PC-9 (cell line): ENCODE results near the gene KRT222. TPM values are rescaled to one million over a fixed set of nuclear protein-coding genes. Genes with fewer than 3 reads are reported as not detected.

Source experiments
- BruUV-seq: library from RNA; stranded (reverse); fragments of 400-500 nt; replicated peaks from 2 replicates; lab custom pipeline; 2021; lab: Mats Ljungman, UMichigan
- CTCF ChIA-PET: fragments of 300-600 bp; sonication (Branson Sonifier 250); formaldehyde crosslinking; loops from one replicate; lab custom pipeline; 2022; ENCODE audit warnings: antibody characterized with exemption; lab: Charles Lee
- POLR2A ChIA-PET: fragments of 300-600 bp; sonication (Branson Sonifier 250); formaldehyde crosslinking; loops from one replicate; lab custom pipeline; 2022; ENCODE audit warnings: antibody characterized with exemption; ENCODE audit not compliant: unreplicated experiment; lab: Charles Lee
- DNase-seq, 2 experiments: peaks; one replicate each; pipeline versions ENCODE4 v3.0.0 to v3.0.0-alpha.2; 2015 to 2022; ENCODE audit warnings: mixed read lengths in 1 of 2
- H2AFZ ChIP-seq: fragments of 200-600 bp; sonication (generic); 2 replicates; pipeline ENCODE4 v1.8.1; 2017; ENCODE audit warnings: antibody characterized with exemption
- H3F3A ChIP-seq: fragments of 200-600 bp; sonication (generic); 2 replicates; pipeline ENCODE4 v1.8.1; 2017; ENCODE audit warnings: antibody characterized with exemption, mild to moderate bottlenecking, low read depth; ENCODE audit not compliant: insufficient read depth
- H3K27ac ChIP-seq: fragments of 200-600 bp; sonication (generic); 2 replicates; pipeline ENCODE4 v1.6.1; 2016; ENCODE audit warnings: mixed run types
- H3K27me3 ChIP-seq: fragments of 200-600 bp; sonication (generic); 2 replicates; pipeline ENCODE4 v1.6.1; 2016; ENCODE audit warnings: low read depth, mixed run types; ENCODE audit not compliant: insufficient read depth
- H3K36me3 ChIP-seq: fragments of 200-600 bp; sonication (generic); 2 replicates; pipeline ENCODE4 v1.6.1; 2016; ENCODE audit warnings: low read depth, mixed run types
- H3K4me1 ChIP-seq: fragments of 200-600 bp; sonication (generic); replicated peaks from 2 replicates; pipeline ENCODE4 v1.6.1; 2016; ENCODE audit warnings: mixed run types; ENCODE audit not compliant: insufficient read depth
- H3K4me2 ChIP-seq: fragments of 200-600 bp; sonication (generic); 2 replicates; pipeline ENCODE4 v1.6.1; 2017; ENCODE audit warnings: mixed run types
- H3K4me3 ChIP-seq: fragments of 200-600 bp; sonication (generic); 2 replicates; pipeline ENCODE4 v1.6.1; 2016; ENCODE audit warnings: mixed run types
- H3K79me2 ChIP-seq: fragments of 200-600 bp; sonication (generic); 2 replicates; pipeline ENCODE4 v1.6.1; 2017; ENCODE audit warnings: low read depth, mixed run types
- H3K9me2 ChIP-seq: fragments of 200-600 bp; sonication (generic); 2 replicates; pipeline ENCODE4 v1.8.1; 2017; ENCODE audit warnings: mild to moderate bottlenecking; ENCODE audit not compliant: insufficient read depth
- H3K9me3 ChIP-seq: fragments of 200-600 bp; sonication (generic); 2 replicates; pipeline ENCODE4 v1.8.1; 2016; ENCODE audit warnings: low read depth; ENCODE audit not compliant: insufficient read depth
- H4K20me1 ChIP-seq: fragments of 200-600 bp; sonication (generic); 2 replicates; pipeline ENCODE4 v1.8.1; 2017; ENCODE audit not compliant: insufficient read depth
- EZH2 ChIP-seq: fragments of 200-600 bp; sonication (generic); IDR thresholded peaks from 2 replicates; pipeline ENCODE4 v1.8.0; 2017; ENCODE audit warnings: antibody characterized with exemption, low read depth
- intact Hi-C: fragments of 100-400 bp; cut with micrococcal nuclease; formaldehyde crosslinking; loops from one replicate; pipeline ENCODE4 v1.10.0; 2022; ENCODE audit not compliant: unreplicated experiment
- total RNA-seq: library from RNA; stranded (reverse); gene quantifications from 2 replicates; pipeline ENCODE4 v1.2.3, GENCODE V29; 2021
- TF ChIP-seq, protein P1 (sequence below): fragments of 200-600 bp; sonication (generic); conservative IDR thresholded peaks from 2 replicates; pipeline ENCODE4 v1.6.1; 2017; ENCODE audit warnings: mixed run types, antibody characterized with exemption, mild to moderate bottlenecking, moderate library complexity

KRT222 gene
- total RNA-seq, 1 experiment from 2014 or later: not detected

DNA sequence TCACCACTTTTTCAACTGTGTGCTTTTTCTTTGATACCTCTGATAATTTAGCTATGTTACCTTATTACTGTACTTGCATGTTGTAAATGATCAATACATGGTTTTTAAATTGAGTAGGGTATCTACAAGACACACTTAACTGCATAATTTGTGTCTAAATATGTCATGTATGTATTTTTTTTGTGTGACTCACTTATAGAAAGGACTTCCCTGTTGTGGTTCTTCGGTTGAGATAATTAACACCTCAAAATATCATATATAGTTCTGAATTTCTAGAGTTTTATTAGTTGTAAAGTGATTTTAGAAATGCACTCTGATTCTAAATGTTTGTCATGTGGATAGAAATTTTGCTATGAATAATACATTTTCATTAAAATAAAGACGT lies 14.5 kb upstream of the KRT222 start:
- H3K27ac ChIP-seq: no peak overlapping the region
- intact Hi-C loops: no loop called here
- H3F3A ChIP-seq: 0 out of 2 replicates have a peak, but pooled peaks cover 3% of the 10 kb centered on the region
- H3K4me3 ChIP-seq: no peak overlapping the region
- no peaks in the 10 kb centered on the region for H3K9me2 ChIP-seq
- no TSS peak for BruUV-seq
- H3K4me1 ChIP-seq: peaks cover 14% of the 10 kb centered on the region
- no peaks in the 10 kb centered on the region for H3K9me3 ChIP-seq
- no peak for DNase-seq
- H4K20me1 ChIP-seq: no peaks in the 10 kb centered on the region
- TF ChIP-seq, protein P1, sequence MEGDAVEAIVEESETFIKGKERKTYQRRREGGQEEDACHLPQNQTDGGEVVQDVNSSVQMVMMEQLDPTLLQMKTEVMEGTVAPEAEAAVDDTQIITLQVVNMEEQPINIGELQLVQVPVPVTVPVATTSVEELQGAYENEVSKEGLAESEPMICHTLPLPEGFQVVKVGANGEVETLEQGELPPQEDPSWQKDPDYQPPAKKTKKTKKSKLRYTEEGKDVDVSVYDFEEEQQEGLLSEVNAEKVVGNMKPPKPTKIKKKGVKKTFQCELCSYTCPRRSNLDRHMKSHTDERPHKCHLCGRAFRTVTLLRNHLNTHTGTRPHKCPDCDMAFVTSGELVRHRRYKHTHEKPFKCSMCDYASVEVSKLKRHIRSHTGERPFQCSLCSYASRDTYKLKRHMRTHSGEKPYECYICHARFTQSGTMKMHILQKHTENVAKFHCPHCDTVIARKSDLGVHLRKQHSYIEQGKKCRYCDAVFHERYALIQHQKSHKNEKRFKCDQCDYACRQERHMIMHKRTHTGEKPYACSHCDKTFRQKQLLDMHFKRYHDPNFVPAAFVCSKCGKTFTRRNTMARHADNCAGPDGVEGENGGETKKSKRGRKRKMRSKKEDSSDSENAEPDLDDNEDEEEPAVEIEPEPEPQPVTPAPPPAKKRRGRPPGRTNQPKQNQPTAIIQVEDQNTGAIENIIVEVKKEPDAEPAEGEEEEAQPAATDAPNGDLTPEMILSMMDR: no peak
- TF ChIP-seq EZH2: no peak
- no peaks in the 10 kb centered on the region for H3K36me3 ChIP-seq
- H3K4me2 ChIP-seq: no peak overlapping the region
- no peak overlapping the region for H2AFZ ChIP-seq
- POLR2A ChIA-PET: no interaction called here
- H3K79me2 ChIP-seq: no peaks in the 10 kb centered on the region
- CTCF ChIA-PET: no interaction called here
- H3K27me3 ChIP-seq: no peaks in the 10 kb centered on the region

DNA sequence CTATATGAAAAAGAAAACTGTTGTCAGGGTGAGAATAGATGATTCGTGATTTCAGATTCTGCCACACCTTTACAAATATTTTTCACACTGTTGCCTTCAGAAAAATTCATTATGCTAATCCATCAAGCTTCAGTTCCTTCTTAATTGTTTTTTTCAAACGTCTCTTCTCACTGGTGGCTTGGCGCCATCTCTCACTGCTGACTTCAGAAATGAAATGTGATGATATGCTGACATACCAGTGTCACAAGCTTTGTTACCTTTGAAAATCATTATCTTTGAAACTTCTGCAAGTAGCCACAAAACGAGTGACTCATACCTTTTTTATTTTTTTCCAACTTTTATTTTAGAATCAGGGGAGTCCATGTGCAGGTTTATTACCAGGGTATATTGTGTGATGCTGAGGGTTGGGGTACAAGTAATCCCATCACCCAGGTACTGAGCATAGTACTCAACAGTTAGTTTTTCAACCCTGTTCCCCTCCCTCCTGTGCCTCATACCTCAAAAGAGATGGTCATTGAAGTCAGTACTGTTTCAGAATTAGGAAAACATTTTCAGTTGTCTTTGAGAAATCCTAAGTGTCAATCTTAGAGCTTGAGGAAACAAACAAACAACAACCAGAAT lies 14.0 kb upstream of the KRT222 start:
- Histone ChIP-seq H3K4me1 (peaks cover 14% of the 10 kb centered on the region), H3K9me2 (no peaks in the 10 kb centered on the region), H3K27ac (no peak overlapping the region), H3K36me3 (no peaks in the 10 kb centered on the region), H3K4me2 (peak overlapping the region; percentile 12; the same call in 1 of the 2 replicates), H4K20me1 (no peaks in the 10 kb centered on the region), H3K79me2 (no peaks in the 10 kb centered on the region), H2AFZ (no peak overlapping the region), H3K27me3 (no peaks in the 10 kb centered on the region), H3F3A (0 out of 2 replicates have a peak, but pooled peaks cover 3% of the 10 kb centered on the region), H3K4me3 (no peak overlapping the region), H3K9me3 (no peaks in the 10 kb centered on the region)
- no peak for TF ChIP-seq EZH2
- TF ChIP-seq, protein P1: no peak
- intact Hi-C loops: no loop called here
- no TSS peak for BruUV-seq
- POLR2A ChIA-PET: no interaction called here
- peak; percentile 30 to 69 for DNase-seq
- CTCF ChIA-PET: no interaction called here

DNA sequence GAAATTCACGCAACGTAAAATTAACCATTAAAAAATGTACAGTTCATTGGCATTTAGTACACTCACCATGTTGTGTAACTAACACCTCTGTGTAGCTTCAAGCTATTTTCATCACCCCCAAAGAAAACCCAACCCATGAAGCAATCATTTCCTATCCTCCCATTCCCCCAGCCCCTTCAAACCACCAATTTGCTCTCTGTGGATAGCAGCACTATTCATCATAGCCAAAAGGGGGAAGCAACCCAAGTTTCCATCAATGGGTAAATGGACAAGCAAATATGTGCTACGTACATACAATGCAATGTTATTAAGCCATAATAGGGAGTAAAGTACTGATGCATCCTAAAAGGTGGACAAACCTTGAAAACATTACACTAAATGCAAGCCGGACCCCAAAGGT lies 10.9 kb upstream of the KRT222 start:
- TF ChIP-seq, protein P1: no peak
- TF ChIP-seq EZH2: no peak

More for the DNA sequence above, 10.9 kb upstream of the KRT222 start:
- CTCF ChIA-PET: no interaction called here
- H3K4me2 ChIP-seq: no peak overlapping the region
- POLR2A ChIA-PET: no interaction called here
- no TSS peak for BruUV-seq
- no peaks in the 10 kb centered on the region for H3K36me3 ChIP-seq
- H3K27me3 ChIP-seq: no peaks in the 10 kb centered on the region
- DNase-seq: no peak
- no peaks in the 10 kb centered on the region for H3K79me2 ChIP-seq
- no peak overlapping the region for H2AFZ ChIP-seq
- H3K27ac ChIP-seq: no peak overlapping the region
- H3F3A ChIP-seq: 0 out of 2 replicates have a peak, but pooled peaks cover 3% of the 10 kb centered on the region
- no peaks in the 10 kb centered on the region for H3K9me2 ChIP-seq
- H4K20me1 ChIP-seq: no peaks in the 10 kb centered on the region
- no peaks in the 10 kb centered on the region for H3K9me3 ChIP-seq
- intact Hi-C loops: no loop called here
- H3K4me1 ChIP-seq: peaks cover 14% of the 10 kb centered on the region
- H3K4me3 ChIP-seq: no peak overlapping the region
